GM19239 (cell line): ENCODE results near the gene PECR.

Experiments used
- DNase-seq: peaks from one replicate; pipeline ENCODE4 v3.0.0; 2011; ENCODE audit warnings: low spot score; ENCODE audit not compliant: insufficient read length
- FAIRE-seq: peaks from 2 replicates; lab custom pipeline; 2011; peaks lifted over from hg19 to GRCh38; lab: Jason Lieb, UNC

Gene PECR

DNA sequence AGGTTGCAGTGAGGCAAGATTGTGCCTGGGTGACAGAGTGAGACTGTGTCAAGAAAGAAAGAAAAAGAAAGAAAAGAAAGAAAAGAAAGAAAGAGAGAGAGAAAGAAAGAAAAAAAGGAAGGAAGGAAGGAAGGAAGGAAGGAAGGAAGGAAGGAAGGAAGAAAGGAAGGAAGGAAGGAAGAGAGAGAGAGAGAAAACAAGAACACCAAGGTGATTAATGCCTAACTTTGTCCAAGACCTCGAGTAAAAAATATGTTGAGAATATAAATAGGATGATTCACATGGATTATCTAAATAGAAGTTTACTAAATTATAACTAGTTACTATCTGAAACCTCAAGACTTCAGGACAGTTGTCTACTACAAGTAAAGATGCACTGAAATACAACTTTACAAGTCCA lies 7.2 kb downstream of the PECR start:
- no peak for FAIRE-seq
- DNase-seq = no peak

DNA sequence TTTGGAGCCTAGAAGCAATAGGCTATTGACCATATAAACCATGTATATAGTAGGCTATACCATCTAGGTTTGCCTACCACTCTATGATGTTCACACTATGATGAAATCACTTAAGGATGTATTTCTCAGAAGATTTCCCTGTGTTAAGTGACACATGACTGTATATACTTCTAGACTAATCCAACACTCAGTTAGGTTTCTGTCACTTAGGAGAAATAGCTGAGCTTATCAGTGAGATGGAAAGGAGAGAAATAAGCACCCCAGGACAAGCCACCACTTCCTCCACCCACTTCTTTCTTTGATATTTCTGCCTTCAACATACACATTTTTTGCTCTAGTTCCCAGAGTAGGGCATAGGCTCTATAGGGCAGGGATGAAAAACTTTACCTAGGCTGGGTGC lies 7.8 kb downstream of the PECR start:
- FAIRE-seq = no peak
- no peak for DNase-seq

DNA sequence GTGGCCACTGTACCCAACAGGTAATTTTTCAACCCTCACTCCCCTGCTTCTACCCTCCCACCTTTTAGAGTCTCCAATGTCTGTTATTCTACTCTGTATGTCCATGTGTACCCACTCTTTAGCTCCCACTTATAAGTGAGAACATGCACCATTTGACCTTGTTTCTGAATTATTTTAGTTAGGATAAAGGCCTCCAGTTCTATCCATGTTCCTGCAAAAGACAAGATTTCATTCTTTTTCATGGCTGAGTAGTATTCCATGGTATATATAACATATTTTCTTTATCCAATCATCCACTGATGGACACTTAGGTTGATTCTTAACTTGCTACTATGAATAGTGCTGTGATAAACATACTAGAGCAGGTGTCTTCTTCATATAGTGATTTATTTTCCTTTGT lies 9.1 kb downstream of the PECR start:
- no peak for FAIRE-seq
- no peak for DNase-seq

DNA sequence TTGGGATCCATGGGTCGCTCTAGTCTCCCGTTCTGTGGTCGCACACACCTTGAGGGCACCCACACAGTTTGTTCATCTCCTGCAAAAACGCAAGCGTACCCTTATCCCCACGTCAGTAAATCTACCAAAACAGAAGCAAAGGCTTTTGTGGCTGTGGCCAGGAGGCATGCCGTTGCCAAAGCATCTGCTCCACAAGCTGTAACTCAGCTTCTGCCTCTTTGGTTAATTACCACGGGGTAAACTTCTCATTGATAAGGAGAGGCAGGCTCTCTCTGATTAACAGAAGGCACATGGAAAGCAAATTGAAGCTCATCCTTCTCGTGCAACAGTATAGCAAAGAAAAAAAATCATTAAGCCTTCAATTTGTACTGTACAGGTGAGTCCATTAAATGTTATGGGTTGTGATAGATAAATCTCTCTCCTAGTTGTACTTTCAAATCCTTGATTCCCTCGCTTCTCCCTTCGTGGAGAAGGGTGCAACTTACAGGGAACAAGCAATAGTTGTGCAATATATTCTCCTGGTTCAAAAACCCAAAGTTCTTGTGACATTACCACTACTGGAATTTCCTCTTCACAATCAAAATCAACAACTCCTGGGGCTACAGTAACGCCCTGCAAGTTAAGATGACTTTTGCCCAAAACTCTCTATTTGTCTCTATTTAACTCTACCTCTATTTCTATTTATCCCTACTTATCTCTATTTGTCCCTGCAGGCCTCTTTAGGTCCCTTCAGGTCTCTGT lies 10.3 kb downstream of the PECR start:
- no peak for FAIRE-seq
- no peak for DNase-seq

DNA sequence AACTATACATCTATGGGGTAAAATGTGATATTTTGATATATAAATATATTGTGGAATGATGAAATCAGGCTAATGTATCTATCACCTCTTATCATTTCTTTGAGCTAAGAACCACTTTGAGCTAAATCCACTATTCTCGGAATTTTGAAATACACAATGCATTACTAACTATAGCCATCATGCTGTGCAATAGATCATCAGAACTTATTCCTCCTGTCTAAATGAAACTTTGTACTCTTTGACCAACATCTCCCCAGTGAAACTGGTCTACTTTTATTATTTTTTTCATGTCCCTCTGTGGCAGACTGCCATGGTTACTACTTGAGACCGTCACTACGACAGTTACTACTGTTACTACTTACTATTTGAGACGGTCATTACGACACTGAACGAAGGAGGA lies 11.4 kb downstream of the PECR start:
- no peak for FAIRE-seq

DNA sequence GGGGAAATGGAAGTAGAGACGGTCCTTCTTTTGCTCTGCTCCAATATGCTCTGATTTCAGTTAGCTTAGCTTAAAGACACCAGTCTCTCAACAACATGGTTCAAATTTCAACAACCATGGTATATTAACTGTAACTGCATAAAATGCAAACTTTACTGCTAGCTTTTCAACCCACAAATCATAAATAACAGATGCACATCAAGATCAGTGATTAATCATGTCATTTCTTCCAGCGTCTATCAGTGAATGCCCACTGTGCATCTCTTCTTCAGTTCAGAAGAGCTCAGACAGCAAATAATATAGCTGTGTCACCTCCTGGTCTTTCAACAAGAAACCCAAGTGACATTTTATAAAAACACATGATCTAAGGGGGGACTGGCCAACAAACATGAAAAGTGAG lies 12.6 kb downstream of the PECR start:
- FAIRE-seq (no peak), DNase-seq (no peak)

More for the DNA sequence above, 11.4 kb downstream of the PECR start:
- no peak for DNase-seq

DNA sequence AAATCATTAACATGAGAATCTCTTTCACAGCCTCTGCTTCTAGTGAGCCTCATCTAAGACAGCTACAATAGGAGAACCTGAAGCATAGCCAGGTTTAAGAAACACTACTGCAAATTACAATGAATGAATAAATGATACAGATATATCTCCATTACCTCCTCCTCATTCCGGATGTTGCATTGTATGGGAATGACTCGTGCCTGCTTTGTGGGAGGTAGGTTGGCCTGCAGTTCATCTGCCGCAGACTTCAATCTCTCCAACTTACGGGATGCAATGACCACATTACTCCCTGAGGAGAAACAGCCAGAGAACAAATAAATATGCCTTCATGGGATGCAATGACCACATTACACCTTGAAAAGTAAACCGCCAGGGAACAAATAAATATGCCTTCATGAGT lies 15.4 kb downstream of the PECR start:
- FAIRE-seq = no peak
- DNase-seq = no peak

DNA sequence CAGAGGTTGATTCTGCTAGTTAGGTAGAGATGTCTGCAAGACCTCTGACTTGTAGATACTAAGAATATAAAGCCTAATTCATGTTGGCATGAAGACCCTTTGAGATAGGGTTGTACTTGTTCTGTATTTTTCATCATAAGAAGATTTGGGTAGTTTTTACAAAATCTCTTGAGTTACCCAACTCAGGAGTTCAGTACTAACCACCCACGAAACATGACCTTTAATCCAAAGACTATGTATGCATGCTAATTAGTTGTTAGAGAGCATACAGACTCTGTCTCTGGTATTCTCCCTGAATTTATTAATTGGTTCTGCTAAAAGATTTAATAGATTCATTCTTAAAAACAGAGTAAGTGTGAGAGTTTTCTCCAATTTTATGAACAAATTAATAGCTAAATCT lies 16.9 kb downstream of the PECR start:
- FAIRE-seq (no peak), DNase-seq (no peak)

DNA sequence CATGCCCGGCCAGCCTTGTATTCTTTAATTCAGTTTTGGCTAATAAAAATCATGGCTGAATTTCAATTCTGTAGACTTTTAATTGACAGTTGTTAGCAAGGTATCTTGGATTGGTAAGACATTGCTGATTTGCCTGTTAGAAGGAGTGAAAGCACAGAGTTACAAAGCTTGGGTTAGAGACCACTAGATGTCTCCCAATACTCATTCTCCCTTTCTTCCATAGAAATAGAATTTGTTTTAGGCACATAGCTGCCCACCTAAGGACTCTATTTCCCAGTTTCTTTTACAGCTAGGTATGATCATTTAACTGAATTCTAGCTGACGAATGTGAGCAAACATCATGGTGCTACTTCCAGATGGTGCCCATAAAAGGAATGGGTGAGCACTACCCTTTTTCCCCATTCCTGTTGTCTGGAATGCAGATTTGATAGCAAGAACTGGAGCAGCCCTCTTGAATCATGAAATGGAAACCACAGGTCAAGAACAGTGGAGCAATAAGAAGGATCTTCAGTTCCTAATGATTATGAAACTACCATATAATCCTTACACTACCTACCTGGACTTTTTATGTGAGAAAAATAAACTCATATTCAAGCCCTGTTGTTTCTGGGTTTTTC lies 17.5 kb downstream of the PECR start:
- FAIRE-seq (no peak), DNase-seq (no peak)

DNA sequence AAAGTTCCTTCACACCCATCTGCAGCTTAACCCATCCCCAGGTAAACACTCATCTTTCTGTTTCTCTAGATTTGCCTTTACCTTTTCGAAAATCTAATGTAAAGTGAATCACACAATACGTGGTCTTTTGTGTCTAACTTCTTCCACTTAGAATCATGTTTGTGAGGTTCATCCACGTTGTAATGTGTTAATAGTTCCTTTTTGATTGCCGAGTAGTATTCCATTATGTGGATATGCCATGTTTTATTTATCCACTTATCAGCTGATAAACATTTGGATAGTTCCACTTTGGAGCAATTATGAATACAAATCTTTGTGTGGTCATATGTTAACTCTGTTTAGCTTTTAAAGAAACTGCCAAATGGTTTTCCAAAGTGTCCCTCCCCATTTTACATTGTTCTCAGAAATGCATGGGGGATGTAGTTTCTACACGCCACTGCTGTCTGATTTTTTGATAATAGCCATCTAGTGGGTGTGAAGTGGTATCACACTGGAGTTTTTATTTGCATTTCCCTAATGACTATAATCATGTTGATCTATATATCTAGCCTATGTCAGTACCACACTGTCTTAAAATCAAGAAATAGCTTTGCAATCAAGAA lies 22.3 kb downstream of the PECR start:
- peak; percentile 88 for FAIRE-seq

DNA sequence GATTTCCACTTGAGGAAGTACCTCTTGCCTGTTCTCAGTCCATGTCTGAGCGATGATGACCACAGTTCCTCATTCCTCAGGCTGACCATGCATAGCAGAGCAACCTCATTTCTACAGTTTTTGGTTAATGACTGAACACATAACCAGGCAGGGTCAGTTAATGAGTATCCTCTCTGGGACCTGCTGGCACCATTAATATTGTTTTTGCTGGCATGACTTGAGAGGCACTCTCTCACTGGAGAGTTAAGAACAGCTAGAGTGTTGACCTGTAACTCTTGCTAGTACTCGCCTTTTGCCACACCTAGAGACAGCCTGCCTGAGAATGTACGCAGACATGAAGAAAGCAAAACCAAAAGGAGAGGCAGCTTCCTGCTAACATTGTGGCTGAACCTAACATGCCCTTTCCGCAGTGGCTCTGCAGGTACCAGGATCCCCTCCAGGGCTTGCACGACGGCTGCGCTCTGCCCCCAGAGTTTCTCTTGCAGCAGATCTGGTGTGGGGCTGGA lies 23.9 kb downstream of the PECR start:
- FAIRE-seq = peak; percentile 100

More for the DNA sequence above, 22.3 kb downstream of the PECR start:
- no peak for DNase-seq

DNA sequence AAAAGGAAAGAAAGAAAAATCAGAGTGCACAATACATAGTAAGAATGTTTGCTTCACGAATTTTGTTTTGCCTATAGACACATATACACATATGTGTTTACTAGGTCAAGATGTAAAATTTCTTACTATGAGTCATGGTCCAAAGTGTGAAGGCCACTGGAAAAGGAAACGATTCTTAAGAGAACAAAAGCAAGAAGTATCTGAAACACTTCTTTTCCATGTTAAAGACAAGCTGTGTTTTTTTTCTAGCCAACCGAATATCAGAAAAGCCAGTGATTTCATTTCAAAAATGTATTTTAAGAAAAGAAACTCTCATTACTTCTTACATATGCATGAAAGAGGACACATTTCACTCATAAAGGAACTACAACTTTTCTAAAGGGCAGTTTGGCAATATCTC lies 24.9 kb downstream of the PECR start:
- DNase-seq (no peak), FAIRE-seq (no peak)

More for the DNA sequence above, 23.9 kb downstream of the PECR start:
- DNase-seq = peak; percentile 62

DNA sequence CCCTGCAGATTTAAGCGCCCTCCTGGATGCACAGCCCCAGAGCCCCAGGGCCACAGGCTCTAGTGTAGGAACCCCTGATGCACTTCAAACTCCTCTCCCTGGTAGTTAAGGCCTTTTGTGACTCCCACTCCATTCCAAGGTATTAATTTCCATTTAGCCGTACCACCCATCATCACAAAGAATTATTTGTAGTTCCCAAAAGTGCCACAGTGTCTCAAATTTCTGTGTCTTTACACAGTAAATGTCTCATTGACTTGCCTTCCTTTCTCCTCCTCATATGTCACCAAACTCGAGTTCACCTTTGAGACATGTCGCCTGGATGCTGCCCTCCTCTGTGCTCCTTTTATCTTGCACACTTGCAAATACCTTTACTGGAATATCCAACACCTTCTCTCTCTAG lies 25.9 kb downstream of the PECR start:
- peak; percentile 83 for FAIRE-seq
- no peak for DNase-seq

DNA sequence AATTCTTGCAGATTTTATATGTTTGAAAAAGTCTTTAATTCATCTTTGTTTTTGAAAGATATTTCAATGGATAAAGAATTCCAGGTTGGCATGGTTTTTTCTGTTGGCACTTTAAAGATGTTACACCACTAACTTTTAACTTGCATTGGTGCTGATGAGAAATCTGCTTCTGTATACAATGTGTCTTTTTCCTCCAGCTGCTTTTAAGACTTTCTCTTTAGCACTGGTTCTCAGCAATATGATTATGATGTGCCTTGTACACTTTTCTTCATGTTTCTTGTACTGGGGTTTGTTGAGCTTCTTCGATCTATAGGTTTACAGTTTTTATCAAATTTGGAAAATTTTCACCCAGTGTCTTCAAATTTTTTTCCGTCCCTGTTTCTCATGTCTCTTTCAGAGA lies 29.2 kb downstream of the PECR start:
- DNase-seq (no peak), FAIRE-seq (no peak)

DNA sequence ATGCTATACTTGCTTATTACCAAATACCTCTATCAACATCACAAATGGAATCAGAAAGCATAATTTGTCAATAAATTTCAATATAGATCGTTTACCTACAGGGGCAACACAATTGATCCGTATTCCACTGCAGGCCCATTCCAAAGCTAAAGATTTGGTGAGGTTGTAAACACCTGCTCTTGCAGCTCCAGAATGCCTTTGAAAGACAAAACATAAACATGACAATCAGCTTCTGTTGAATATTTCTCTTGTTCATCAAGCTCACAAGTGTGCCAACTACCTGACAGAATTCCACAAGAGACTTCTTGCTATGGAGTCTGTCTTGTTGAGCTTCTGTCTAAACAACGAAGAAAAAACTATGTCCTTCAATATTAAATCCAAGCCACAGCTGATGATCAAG lies 30.3 kb downstream of the PECR start:
- no peak for DNase-seq
- FAIRE-seq = no peak

DNA sequence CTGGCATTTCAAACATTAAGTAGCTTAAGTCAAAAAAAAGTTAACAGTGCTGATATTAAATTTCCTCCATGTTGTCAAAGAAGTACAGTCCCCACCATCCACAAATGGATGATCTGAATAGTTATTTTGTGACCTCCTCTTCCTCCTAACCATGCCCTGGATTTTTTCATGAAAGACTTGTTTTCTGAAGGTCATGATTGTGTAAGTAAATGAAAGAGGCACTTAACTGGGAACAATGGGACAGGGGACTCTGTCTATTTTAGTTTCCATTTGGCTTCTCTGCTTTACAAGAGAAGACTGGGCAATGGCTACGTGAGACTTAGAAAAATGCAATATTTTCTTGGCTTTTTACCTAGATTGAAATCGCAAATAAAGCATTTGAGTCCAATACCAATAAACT lies 32.2 kb downstream of the PECR start:
- FAIRE-seq (no peak), DNase-seq (no peak)

DNA sequence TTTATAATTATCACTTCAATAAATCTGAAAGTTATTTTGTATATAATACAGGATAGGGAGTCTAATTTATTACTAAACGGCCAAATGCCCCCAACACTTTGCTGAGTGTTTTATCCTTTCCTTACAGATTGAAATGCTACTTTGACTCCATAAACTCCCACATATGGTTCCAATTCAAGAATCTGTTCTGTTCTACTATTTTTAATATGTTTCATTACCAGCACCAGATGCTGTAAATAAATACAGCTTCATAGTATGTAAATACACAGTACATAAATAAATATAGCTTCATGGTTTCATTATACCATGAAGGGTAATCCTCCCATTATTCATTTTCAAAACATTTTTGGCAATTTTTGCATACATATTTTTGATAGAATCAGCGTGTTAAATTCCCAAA lies 34.2 kb downstream of the PECR start:
- DNase-seq (no peak), FAIRE-seq (no peak)

DNA sequence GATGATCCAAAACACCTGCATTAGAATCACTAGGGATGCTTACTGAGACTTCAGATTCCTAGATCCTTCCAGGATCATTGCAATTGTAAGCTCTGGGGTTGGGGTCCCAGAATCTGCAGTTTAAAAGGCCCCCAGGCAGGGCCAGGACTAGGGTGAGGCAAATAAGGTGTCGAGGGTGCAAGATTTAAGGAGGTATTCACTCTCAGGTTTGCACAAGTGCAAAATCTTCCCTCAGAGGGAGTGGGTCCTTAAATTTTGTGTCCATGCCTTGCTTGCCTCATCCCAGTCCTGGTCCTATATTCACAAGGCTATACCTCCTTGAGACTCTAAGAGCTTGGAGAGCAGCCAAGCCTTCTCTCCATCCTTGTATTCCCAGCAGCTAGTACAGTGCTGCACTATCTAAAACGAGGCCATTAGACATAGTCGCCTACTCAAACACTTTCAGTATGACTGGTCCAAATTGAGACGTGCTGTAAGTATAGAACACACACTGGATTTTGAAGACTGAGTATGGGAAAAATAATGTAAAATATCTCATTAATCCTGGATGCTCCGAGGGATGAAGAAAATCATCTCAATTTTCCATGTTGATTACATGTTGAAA lies 36.6 kb downstream of the PECR start:
- FAIRE-seq = peak; percentile 64
- no peak for DNase-seq

DNA sequence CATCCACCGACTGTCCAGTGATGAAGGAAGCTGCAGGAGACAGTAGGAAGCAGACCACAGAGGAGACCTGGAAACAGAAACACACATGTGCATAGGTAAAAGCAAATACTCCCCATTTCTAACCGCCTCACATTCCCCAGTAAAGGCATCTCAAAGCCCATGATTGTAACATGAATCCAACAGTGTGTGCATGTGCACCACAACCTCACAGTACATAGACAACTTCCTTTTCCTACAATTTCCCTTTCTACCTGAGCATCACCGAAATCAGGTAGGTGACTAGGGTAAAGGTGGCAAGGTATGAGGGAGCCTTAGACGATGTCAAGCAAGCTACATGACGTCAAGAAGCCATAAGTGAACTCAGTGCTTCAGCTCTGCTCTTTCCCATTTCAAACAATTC lies 37.7 kb downstream of the PECR start:
- DNase-seq = no peak
- FAIRE-seq = no peak

DNA sequence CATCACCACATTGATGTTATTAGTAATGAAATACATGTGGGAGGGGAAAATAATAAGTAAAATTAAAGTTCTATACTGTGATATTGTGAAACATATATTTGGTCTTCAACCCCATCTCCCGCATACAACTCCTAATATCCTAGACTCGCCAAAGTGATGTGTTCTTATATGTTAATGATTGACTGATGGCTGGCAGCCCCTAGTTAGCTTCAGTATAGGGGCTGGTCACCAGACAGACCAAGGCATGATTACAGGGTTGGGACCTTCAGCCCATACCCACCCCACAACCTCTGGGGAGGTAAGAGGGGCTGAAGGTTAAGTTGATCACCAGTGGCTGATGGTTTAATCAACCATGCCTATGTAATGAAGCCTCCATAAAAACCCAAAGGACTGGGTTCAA lies 40.2 kb downstream of the PECR start:
- DNase-seq = no peak
- FAIRE-seq = no peak

DNA sequence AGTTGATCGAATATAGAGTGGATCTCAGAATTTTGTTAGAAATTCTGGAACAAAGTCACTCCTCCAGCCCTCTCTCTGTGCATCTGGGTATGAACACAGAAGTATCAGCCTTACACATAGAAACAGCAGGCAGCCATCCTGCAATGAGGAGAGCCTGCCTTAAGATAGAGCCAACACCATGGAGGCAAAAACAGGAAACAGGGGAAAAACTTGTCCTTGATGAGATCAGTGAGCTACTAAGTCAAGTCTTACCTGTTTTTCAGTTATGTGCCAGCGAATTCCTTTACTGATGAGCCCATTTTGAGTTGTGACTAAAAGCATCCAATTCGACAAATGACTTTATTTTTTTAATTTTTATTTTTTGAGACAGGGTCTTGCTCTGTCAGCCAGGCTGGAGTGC lies 41.7 kb downstream of the PECR start:
- no peak for FAIRE-seq

More for the DNA sequence above, 41.7 kb downstream of the PECR start:
- DNase-seq = no peak
